MCF 10A (cell line): ENCODE results near the gene RND3. TPM values are rescaled to one million over a fixed set of nuclear protein-coding genes. Genes with fewer than 3 reads are reported as not detected.

Source experiments
- BruUV-seq: library from RNA; stranded (reverse); fragments of 400-500 nt; replicated peaks from 2 replicates; lab custom pipeline; 2021; lab: Mats Ljungman, UMichigan
- CTCF ChIA-PET: fragments of 300-600 bp; sonication (Branson Sonifier 250); formaldehyde crosslinking; extraction: SDS; loops from one replicate; lab custom pipeline; 2021; ENCODE audit warnings: antibody characterized with exemption, inconsistent platforms; lab: Yijun Ruan, JAX
- POLR2A ChIA-PET: fragments of 300-600, 350-650 bp; sonication (Branson Sonifier 250); formaldehyde crosslinking; extraction: SDS; loops from one replicate; lab custom pipeline; 2020; ENCODE audit warnings: antibody characterized with exemption, inconsistent platforms; lab: Yijun Ruan, JAX
- DNase-seq: peaks from one replicate; pipeline ENCODE4 v3.0.0-alpha.2; 2018; ENCODE audit not compliant: unreplicated experiment
- H3K27ac Mint-ChIP-seq: one replicate; pipeline ENCODE4 v1.8.0; 2022; ENCODE audit warnings: mild to moderate bottlenecking, low read depth, mixed read lengths; ENCODE audit not compliant: unreplicated experiment
- H3K27me3 Mint-ChIP-seq: one replicate; pipeline ENCODE4 v1.8.0; 2022; ENCODE audit warnings: mixed read lengths; ENCODE audit not compliant: insufficient read depth, unreplicated experiment
- H3K36me3 Mint-ChIP-seq: one replicate; pipeline ENCODE4 v1.8.0; 2022; ENCODE audit warnings: mild to moderate bottlenecking, moderate library complexity, mixed read lengths; ENCODE audit not compliant: insufficient read depth, unreplicated experiment
- H3K4me1 Mint-ChIP-seq: one replicate; pipeline ENCODE4 v1.8.0; 2022; ENCODE audit warnings: mixed read lengths; ENCODE audit not compliant: insufficient read depth, unreplicated experiment
- H3K4me3 Mint-ChIP-seq: one replicate; pipeline ENCODE4 v1.8.0; 2022; ENCODE audit warnings: mild to moderate bottlenecking, moderate library complexity, mixed read lengths; ENCODE audit not compliant: unreplicated experiment
- H3K9me3 Mint-ChIP-seq: one replicate; pipeline ENCODE4 v1.8.0; 2022; ENCODE audit warnings: mixed read lengths; ENCODE audit not compliant: unreplicated experiment
- intact Hi-C: fragments of 100-400 bp; cut with micrococcal nuclease; formaldehyde crosslinking; loops from 2 replicates; pipeline ENCODE4 v1.14.1; 2022
- total RNA-seq: library from RNA; stranded (reverse); gene quantifications from 2 replicates; pipeline ENCODE4 v1.2.3, GENCODE V29; 2022
- TF ChIP-seq, protein P1 (sequence below): fragments of 200-600 bp; IDR thresholded peaks from one replicate; pipeline ENCODE4 v1.8.0; 2022; ENCODE audit warnings: antibody characterized with exemption, mild to moderate bottlenecking; ENCODE audit not compliant: unreplicated experiment

Gene RND3
- total RNA-seq, 1 experiment from 2014 or later: 158 TPM

DNA sequence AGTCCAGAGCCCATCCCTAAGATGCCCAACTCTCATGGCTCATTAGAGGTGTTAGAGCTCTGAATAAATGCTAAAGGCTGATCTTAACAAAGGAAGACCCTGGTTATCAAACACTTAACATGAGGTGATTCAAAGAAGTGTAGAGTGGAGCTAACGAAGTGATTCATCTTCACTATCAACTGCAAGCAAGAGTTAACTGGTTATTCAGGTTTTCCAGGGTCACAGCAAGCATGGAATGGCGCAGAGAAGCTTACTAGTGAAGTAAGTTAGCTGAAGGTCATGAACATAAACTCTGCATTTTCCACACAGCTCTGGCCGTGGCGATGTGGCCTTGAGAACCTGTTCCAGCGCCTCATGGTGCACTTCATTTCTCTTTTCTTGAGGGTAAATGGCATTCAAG is 17.0 kb downstream of the RND3 start:
- DNase-seq: no peak
- H3K4me1 Mint-ChIP-seq: peaks cover 54% of the 10 kb centered on the region
- no peaks in the 10 kb centered on the region for H3K27me3 Mint-ChIP-seq
- peaks cover 100% of the 10 kb centered on the region for H3K36me3 Mint-ChIP-seq
- POLR2A ChIA-PET: interaction anchor here (1.0 to 10.7 kb wide), 4 partner anchors 9 to 671 kb away, joined by 3 to 106 read pairs (median 43); no protein-coding TSS in a partner anchor
- no peak overlapping the region for H3K27ac Mint-ChIP-seq
- no peak overlapping the region for H3K4me3 Mint-ChIP-seq
- CTCF ChIA-PET: interaction anchor here (0.6 to 0.9 kb wide), 2 partner anchors 16 to 563 kb away, joined by 3 to 5 read pairs; no protein-coding TSS in a partner anchor
- H3K9me3 Mint-ChIP-seq: no peaks in the 10 kb centered on the region
- TF ChIP-seq, protein P1, sequence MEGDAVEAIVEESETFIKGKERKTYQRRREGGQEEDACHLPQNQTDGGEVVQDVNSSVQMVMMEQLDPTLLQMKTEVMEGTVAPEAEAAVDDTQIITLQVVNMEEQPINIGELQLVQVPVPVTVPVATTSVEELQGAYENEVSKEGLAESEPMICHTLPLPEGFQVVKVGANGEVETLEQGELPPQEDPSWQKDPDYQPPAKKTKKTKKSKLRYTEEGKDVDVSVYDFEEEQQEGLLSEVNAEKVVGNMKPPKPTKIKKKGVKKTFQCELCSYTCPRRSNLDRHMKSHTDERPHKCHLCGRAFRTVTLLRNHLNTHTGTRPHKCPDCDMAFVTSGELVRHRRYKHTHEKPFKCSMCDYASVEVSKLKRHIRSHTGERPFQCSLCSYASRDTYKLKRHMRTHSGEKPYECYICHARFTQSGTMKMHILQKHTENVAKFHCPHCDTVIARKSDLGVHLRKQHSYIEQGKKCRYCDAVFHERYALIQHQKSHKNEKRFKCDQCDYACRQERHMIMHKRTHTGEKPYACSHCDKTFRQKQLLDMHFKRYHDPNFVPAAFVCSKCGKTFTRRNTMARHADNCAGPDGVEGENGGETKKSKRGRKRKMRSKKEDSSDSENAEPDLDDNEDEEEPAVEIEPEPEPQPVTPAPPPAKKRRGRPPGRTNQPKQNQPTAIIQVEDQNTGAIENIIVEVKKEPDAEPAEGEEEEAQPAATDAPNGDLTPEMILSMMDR: no peak
- intact Hi-C loops: no loop called here
- BruUV-seq: no TSS peak

DNA sequence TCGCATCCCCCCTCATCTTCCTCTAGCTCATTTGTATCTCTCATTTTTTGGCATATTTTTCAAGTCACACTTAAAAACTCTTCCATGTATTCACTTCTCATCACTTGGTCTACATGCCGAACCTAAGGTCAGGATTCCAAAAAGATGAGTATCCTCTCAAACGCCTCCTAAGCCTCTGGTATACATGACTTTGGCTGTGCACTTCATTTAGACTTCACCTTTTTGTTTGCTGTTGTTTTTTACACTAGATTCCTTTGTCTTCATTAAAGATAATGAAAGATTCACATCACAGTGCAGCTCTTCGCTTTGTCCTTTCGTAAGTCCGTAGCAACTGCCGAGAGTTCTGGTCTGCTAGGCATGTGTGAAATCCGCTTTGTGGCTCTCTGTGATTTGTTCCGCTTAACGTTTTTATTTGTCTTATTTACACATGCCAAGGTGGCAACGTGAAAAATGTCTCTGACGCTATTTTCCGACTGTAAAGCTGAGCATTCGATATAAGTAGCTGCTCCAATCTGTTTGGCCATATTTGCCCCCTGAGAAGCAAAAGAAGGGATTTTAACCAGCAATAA is 17.7 kb downstream of the RND3 start:
- H3K36me3 Mint-ChIP-seq: peaks cover 97% of the 10 kb centered on the region
- H3K27ac Mint-ChIP-seq: peak overlapping the region; percentile 24
- peaks cover 47% of the 10 kb centered on the region for H3K4me1 Mint-ChIP-seq
- ChIA-PET CTCF (interaction anchor here (0.6 to 1.6 kb wide), 3 partner anchors 16 to 564 kb away, joined by 3 to 5 read pairs (median 3); no protein-coding TSS in a partner anchor), POLR2A (interaction anchor here (0.7 to 10.7 kb wide), 6 partner anchors 9 to 670 kb away, joined by 3 to 106 read pairs (median 4); no protein-coding TSS in a partner anchor)
- H3K9me3 Mint-ChIP-seq: no peaks in the 10 kb centered on the region
- TF ChIP-seq, protein P1: no peak
- TSS peak; percentile 18 for BruUV-seq
- no peak overlapping the region for H3K4me3 Mint-ChIP-seq
- DNase-seq: no peak
- H3K27me3 Mint-ChIP-seq: no peaks in the 10 kb centered on the region
- intact Hi-C loops: no loop called here

DNA sequence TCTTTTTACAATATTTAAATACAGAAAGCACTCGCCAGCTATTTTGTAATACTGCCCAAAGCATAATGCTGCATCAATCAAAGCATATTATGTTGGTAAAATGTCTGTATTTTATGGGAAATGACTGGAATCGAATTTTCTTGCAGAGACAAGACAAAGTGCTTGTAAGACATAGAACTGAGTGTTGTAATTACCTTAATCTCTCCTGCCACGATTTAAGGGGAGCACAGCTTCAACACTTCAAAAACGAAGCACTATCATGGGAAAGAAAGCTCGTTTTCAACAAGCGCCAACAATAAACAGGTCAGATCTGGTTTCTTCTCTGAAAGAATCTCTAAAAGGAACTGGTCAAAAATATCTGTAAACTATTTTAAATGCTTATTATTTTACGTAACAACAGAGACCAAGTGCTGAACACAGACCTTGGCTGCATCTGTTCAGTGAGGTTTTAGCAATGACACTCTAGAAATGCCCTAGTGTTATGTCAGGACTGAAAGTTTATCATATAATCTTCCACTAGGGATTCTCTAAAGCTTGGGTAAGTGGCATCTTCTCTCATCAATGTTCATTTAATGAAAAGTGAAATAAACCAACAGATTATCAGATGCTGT is 19.0 kb downstream of the RND3 start:
- H3K36me3 Mint-ChIP-seq: peaks cover 92% of the 10 kb centered on the region
- ChIA-PET CTCF (interaction anchor here (0.6 to 2.3 kb wide), 6 partner anchors 8 to 771 kb away, joined by 3 to 10 read pairs (median 3); no protein-coding TSS in a partner anchor), POLR2A (interaction anchor here (0.9 to 10.7 kb wide), 10 partner anchors 11 to 474 kb away, joined by 3 to 106 read pairs (median 4); no protein-coding TSS in a partner anchor)
- intact Hi-C loops: no loop called here
- TF ChIP-seq, protein P1: no peak
- H3K27me3 Mint-ChIP-seq: no peaks in the 10 kb centered on the region
- no TSS peak for BruUV-seq
- no peak overlapping the region for H3K4me3 Mint-ChIP-seq
- no peak overlapping the region for H3K27ac Mint-ChIP-seq
- H3K9me3 Mint-ChIP-seq: no peaks in the 10 kb centered on the region
- no peak for DNase-seq
- peaks cover 34% of the 10 kb centered on the region for H3K4me1 Mint-ChIP-seq

DNA sequence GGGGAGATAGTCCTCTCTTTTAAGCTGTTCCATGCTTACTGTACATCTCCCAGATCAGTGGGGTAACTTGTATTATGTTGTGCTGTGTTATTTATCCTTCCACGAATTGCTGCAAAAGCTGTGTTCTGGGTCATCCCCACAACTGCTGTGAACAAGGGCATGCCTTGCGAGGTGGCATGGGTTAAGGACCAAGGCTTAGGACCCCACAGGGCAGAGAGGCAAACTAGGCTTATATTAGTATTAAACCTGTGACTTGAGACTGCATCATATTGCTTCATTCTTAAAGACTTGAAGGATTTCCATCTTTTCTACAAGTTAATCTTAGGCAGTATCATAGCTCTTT is 19.9 kb downstream of the RND3 start:
- peaks cover 25% of the 10 kb centered on the region for H3K4me1 Mint-ChIP-seq

More for the DNA sequence above, 19.9 kb downstream of the RND3 start:
- TF ChIP-seq, protein P1: no peak
- peaks cover 83% of the 10 kb centered on the region for H3K36me3 Mint-ChIP-seq
- no peaks in the 10 kb centered on the region for H3K9me3 Mint-ChIP-seq
- no peaks in the 10 kb centered on the region for H3K27me3 Mint-ChIP-seq
- BruUV-seq: no TSS peak
- ChIA-PET POLR2A (interaction anchor here (1.0 to 10.7 kb wide), 9 partner anchors 12 to 279 kb away, joined by 3 to 106 read pairs (median 6); no protein-coding TSS in a partner anchor), CTCF (interaction anchor here (0.8 to 2.3 kb wide), 3 partner anchors 9 to 668 kb away, joined by 3 to 10 read pairs (median 5); no protein-coding TSS in a partner anchor)
- H3K27ac Mint-ChIP-seq: peak overlapping the region; percentile 27
- no peak overlapping the region for H3K4me3 Mint-ChIP-seq
- intact Hi-C loops: no loop called here
- DNase-seq: no peak
